Heart left ventricle (tissue), 16 donors: Measurements from ENCODE around the gene ITGA11. TPM values are rescaled to one million over a fixed set of nuclear protein-coding genes. Genes with fewer than 3 reads are reported as not detected.
A peak's percentile ranks its signal among the peaks of the same experiment; 100 is the strongest.

ENCODE experiments used
- ATAC-seq, 4 donors: fragments of 200-7000 bp; cut with Tn5 transposase; one replicate each; pipeline ENCODE4 v1.9.1; 2020 to 2022; ENCODE audit warnings: moderate library complexity in 4 of 4, mild to moderate bottlenecking in 3 of 4, moderate number of reproducible peaks in 1 of 4
- DNase-seq, 5 donors: peaks; one replicate each; pipeline ENCODE4 v3.0.0-alpha.2; 2020
- H3K27ac ChIP-seq, 12 donors: fragments of 200-600 bp; sonication (generic) in 4 of 12; one replicate each; pipeline versions ENCODE4 v1.5.0 to v1.8.0; 2016 to 2022; ENCODE audit warnings: mild to moderate bottlenecking in 2 of 12
- H3K27me3 ChIP-seq, 9 donors: fragments of 200-600 bp; sonication (generic) in 2 of 9; one replicate each; pipeline versions ENCODE4 v1.5.1 to v1.8.0; 2016 to 2022; ENCODE audit warnings: mild to moderate bottlenecking in 3 of 9
- H3K36me3 ChIP-seq, 9 donors: fragments of 200-600 bp; sonication (generic) in 2 of 9; one replicate each; pipeline versions ENCODE4 v1.5.0 to v1.8.0; 2018 to 2022; ENCODE audit warnings: mild to moderate bottlenecking in 2 of 9
- H3K4me1 ChIP-seq, 12 donors: fragments of 200-600 bp; sonication (generic) in 4 of 12; one replicate each; pipeline versions ENCODE4 v1.5.0 to v1.8.0; 2016 to 2022; ENCODE audit warnings: mild to moderate bottlenecking in 3 of 12
- H3K4me3 ChIP-seq, 12 donors: fragments of 200-600 bp; sonication (generic) in 4 of 12; one replicate each; pipeline versions ENCODE4 v1.5.0 to v1.8.0; 2017 to 2022; ENCODE audit warnings: mild to moderate bottlenecking in 9 of 12, moderate library complexity in 4 of 12
- H3K9me3 ChIP-seq, 12 donors: fragments of 200-600 bp; sonication (generic) in 4 of 12; one replicate each; pipeline versions ENCODE4 v1.5.0 to v1.8.0; 2016 to 2022; ENCODE audit warnings: mild to moderate bottlenecking in 1 of 12
- CTCF ChIP-seq, 12 donors: fragments of 200-600 bp; sonication (generic) in 4 of 12; IDR thresholded peaks; one replicate each; pipeline versions ENCODE4 v1.5.0 to v1.8.0; 2018 to 2022; ENCODE audit warnings: antibody characterized with exemption in 12 of 12, mild to moderate bottlenecking in 5 of 12
- POLR2A ChIP-seq, 2 donors: fragments of 450-650 bp; IDR thresholded peaks; one replicate each; pipeline ENCODE4 v1.6.1; 2017; ENCODE audit warnings: antibody characterized with exemption in 2 of 2, mild to moderate bottlenecking in 2 of 2, moderate library complexity in 2 of 2
- WGBS, 4 donors: extraction: QIAGEN DNeasy Blood & Tissue Kit in 2 of 4; methylation state at CpG; one replicate each; pipeline versions ENCODE4 v1.1.5 to v1.1.7; 2013 to 2018; 5-methylcytosine and 5-hydroxymethylcytosine counted together
- intact Hi-C, 10 donors: fragments of 100-400 bp; cut with DNase I; formaldehyde crosslinking; loops; one replicate each; pipeline versions ENCODE4 v1.11.1 to v1.14.2; 2022
- polyA plus RNA-seq, 2 donors: library from polyadenylated mRNA; stranded (reverse); fragments of 200-250 nt; gene quantifications; one replicate each; pipeline ENCODE4 v1.2.3, GENCODE V29; 2013
- total RNA-seq, 9 donors: library from RNA; depleted of rRNA in 2 of 9; stranded (reverse); fragments of >200 nt in 2 of 9; fragmentation: NEBNext Ultra II Directional in 3 of 9; extraction: Animal tissue kit (Norgen Biotek cat#: 25700) in 3 of 9; gene quantifications; one replicate each; pipeline versions ENCODE4 v1.1.0 to v1.2.4, GENCODE V29; 2016 to 2023
- donor health status: ischemic (EF 13 %, LVEDD 7.1; RV severe dilation, severe dysfunction).
- donor health status: healthy with polysubstance abuse.
- donor health status: DM: no; HTN: yes; CAD: no.
- donor health status: DM: no; HTN: no; CAD: no.
- donor health status: ischemic (EF 25% LVEDD 6.9; RV normal size, moderate dysfunction).
- donor health status: ischemic (EF 25% LVEDD 5.7; RV mildly dilated, moderate dysfunction).
- donor health status: healthy.
- donor health status: DM: yes; HTN: yes; CAD: no.
- donor health status: ischemic (EF 35%, LVEDD 5.7; RV mildly dilated, moderate dysfunction).
- donor health status: nonischemic (EF 11% LVEDD 7.7; RV severe dilation, severe dysfunction).
- donor health status: DM: yes; HTN: yes; CAD: no.
- donor health status: PGD.
- donor health status: ischemic (EF 29% LVEDD 5.4; RV normal size, mild dysfunction).
- donor health status: nonischemic (EF 23%, LVEDD 6.1; RV moderate dilation, normal function).

ITGA11 gene
- total and polyA plus RNA-seq, 11 donors = 2.1 to 35.5 (median 12.1) TPM

GRCh38 chr15:68433551-68433950 lies 1.6 kb upstream of the ITGA11 start:
- H3K4me1 ChIP-seq = peaks cover 0 to 21% (median 15%) of the 10 kb centered on the region in 12 donors
- no peak overlapping the region for H3K27ac ChIP-seq
- H3K36me3 ChIP-seq = no peaks in the 10 kb centered on the region
- intact Hi-C loops = loop anchor here in 1 of 10 donors (10.0 kb wide), 1 partner anchor 81 kb away; no protein-coding TSS in a partner anchor
- peaks cover 5 to 56% (median 22%) of the 10 kb centered on the region in 9 donors for H3K27me3 ChIP-seq
- WGBS, 4 donors = 65 to 68% (median 66%) methylated on average over 2 of the region's 2 CpGs
- ATAC-seq = no peak
- TF ChIP-seq CTCF (IDR thresholded peaks at IDR 0.05) (no peak), POLR2A (IDR thresholded peaks at IDR 0.05) (no peak)
- no peak overlapping the region for H3K4me3 ChIP-seq
- DNase-seq = no peak
- no peaks in the 10 kb centered on the region for H3K9me3 ChIP-seq

- peak in 2 of 5 donors; percentile 4 to 11 for DNase-seq
- Histone ChIP-seq H3K27me3 (peaks cover 5 to 47% (median 22%) of the 10 kb centered on the region in 9 donors), H3K4me1 (peaks cover 0 to 21% (median 15%) of the 10 kb centered on the region in 12 donors), H3K9me3 (no peaks in the 10 kb centered on the region), H3K36me3 (no peaks in the 10 kb centered on the region), H3K4me3 (peak overlapping the region in 10 of 12 donors; percentile 39 to 67 (median 60)), H3K27ac (no peak overlapping the region)
- ATAC-seq = no peak
- intact Hi-C loops = loop anchor here in 1 of 10 donors (10.0 kb wide), 1 partner anchor 82 kb away; no protein-coding TSS in a partner anchor
- no peak for TF ChIP-seq CTCF (IDR thresholded peaks at IDR 0.05)
- no peak for TF ChIP-seq POLR2A (IDR thresholded peaks at IDR 0.05)
- 57 to 63% (median 60%) methylated on average over 13 of the region's 13 CpGs for WGBS, 4 donors
Observed at GRCh38 chr15:68432441-68433064, 590 bp upstream of the ITGA11 start.

GRCh38 chr15:68431037-68431791 lies 749 bp downstream of the ITGA11 start:
- Histone ChIP-seq H3K27me3 (peaks cover 5 to 47% (median 22%) of the 10 kb centered on the region in 9 donors), H3K4me1 (peaks cover 0 to 20% (median 13%) of the 10 kb centered on the region in 12 donors), H3K36me3 (no peaks in the 10 kb centered on the region), H3K9me3 (no peaks in the 10 kb centered on the region), H3K27ac (peak overlapping the region in 10 of 12 donors; percentile 26 to 72 (median 44)), H3K4me3 (peak overlapping the region; percentile 39 to 67 (median 58))
- ATAC-seq = peak in 3 of 4 donors; percentile 58 to 78 (median 66)
- 8 to 15% (median 12%) methylated on average over 17 to 69 of the region's 69 CpGs for WGBS, 4 donors
- intact Hi-C loops = loop anchor here in 1 of 10 donors (10.0 kb wide), 1 partner anchor 84 kb away; no protein-coding TSS in a partner anchor
- TF ChIP-seq CTCF (IDR thresholded peaks at IDR 0.05) = no peak
- no peak for TF ChIP-seq POLR2A (IDR thresholded peaks at IDR 0.05)
- peak in 4 of 5 donors; percentile 27 to 65 (median 56) for DNase-seq
